ENCODE data around the gene PPME1.

The PPME1 gene

DNA sequence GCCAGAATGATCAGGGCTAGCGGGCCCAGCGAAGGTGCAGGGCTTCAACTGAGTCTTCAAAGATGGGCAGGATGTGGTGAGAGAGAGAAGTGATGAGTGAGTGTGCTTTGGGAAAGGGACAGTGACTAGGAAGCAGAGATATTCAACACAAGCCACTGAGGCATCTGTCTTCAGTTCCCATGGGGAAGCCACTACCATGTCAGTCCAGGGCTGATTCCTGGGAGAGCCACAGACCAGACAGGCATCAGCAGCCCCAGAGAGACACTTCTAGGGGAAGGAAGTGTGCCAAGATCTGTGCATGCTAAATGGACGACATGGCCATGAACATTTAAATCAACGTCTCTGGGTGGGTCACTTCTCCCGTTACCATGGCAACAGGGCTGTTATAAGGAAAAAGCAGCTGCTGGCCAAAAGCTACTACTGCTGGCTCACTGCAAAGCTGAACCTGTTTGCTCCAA is 111.9 kb downstream of the PPME1 start:
- no peak for DNase-seq (ENCODE audit: low read depth)

DNA sequence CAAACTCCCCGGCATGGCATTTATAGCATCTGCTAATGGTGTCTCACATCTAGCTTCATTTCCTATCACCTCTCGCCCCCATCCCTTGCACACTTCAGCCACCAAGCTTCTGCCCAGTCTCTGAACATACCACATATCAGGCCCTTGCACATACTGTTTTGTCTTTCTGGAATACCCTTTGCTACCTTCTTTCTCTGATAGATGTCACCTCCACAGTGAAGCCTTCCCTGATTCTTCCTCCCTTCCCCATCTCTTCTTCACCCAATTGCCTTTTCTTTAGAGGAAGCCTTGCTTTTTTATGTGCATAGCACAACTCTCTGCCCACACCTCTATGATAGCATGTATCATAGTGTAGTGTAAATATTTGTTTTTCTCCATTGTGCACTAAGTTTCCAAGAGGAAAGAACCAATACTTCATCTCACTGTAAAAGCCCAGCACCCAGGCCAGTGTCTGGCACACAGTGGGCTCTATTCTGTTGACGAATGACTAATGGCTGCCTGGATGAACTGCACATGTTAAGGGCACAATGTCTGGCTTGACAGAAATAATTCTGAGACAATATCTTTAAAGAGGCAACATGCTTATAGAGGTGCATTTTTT is 112.6 kb downstream of the PPME1 start:
- DNase-seq (ENCODE audit: low read depth), result no peak

DNA sequence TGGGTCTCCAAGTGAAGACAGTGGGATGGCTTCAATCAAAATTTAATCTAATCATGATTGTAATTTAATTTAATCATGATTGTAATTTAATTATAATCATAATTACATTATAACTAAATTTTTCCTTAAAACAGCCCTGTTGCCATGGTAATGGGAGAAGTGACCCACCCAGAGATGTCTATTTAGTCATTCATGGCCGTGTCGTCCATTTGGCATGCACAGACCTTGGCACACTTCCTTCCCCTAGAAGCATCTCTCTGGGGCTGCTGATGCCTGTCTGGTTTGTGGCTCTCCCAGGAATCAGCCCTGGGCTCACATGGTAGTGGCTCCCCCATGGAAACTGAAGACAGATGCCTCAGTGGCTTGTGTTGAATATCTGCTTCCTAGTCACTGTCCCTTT is 113.4 kb downstream of the PPME1 start:
- DNase-seq (ENCODE audit: low read depth), result no peak

DNA sequence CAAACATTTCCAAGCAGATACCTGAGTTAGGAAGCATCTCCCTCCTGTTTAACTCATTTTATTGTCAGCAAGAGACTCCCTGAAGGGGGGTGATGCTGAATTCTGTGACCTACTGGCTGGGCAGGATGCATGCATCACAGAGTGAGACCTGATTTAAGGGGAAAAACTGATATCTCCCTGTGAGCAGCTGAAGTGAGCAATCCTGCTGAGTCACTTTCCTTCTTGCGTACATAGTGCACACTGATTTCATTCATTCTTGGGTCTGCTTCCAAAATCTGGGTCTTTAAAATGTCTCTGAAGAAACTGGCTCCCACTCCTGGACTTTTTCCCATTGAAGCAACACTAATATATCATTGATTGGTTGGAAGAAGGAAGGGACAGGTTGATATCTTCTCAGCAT is 117.1 kb downstream of the PPME1 start:
- peak; percentile 93 for DNase-seq (ENCODE audit: low read depth)

DNA sequence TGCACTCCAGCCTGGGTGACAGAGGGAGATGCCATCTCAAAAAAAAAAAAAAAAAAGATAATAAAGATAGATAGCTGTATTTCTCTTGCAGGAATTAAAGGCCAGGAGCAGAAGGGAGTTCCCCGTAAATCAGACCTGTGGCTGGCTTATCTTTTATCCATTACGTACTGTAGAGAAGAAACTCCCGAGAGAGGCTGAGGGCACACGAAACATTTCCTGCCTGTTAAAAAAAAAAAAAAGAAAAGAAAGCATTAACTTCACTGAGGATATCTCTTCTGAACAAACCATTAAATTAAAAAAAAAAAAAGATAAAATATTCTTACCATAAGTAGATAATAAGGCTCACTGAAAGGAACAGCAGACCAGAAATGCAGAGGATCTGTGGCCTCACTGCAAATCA is 117.8 kb downstream of the PPME1 start:
- DNase-seq (ENCODE audit: low read depth), result no peak

DNA sequence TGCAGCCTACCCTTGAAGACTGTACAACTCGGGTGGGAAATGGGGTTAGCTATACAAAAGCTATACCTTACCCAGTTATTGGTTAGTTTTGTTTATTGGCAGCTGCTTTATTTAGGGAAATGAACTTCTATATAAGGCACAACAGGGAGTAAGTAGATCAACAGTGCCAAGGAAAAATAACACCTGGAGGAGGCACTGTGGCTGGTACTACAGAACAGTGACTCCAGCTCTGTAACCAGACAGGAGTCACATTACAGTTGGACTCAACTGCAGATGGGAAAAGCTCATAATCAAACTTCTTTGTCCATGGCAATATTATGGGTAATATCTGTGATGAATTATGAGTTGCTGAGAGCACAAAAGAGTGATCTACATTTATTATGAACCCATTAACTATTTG is 126.4 kb downstream of the PPME1 start:
- no peak for DNase-seq (ENCODE audit: low read depth)

DNA sequence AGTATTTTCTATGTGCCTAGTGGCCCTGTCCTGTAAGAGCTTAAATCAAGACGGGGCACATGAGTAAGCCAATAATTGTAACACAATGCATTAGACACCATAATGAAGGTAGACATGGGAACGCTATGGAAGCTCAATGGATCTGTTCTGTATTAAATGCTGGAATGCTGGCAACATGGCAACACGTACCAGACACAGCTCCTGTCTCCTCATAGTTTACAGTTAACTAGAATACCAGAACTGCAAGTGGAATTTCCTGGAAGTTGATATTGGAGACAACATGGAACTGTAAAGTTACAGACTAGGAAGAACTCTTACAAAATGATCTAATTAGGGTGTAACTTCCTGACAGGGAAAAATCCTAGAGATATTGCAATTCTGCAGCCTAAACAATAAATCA is 127.9 kb downstream of the PPME1 start:
- no peak for DNase-seq (ENCODE audit: low read depth)
